ENCODE results near the gene HDAC9. TPM values are rescaled to one million over a fixed set of nuclear protein-coding genes. Genes with fewer than 3 reads are reported as not detected.

Gene HDAC9
- total RNA-seq, 3 donors from 2014 or later (not counting 1 experiment from before 2014, with no cell fraction given), result 19.1 to 41.1 (median 24.1) TPM

DNA sequence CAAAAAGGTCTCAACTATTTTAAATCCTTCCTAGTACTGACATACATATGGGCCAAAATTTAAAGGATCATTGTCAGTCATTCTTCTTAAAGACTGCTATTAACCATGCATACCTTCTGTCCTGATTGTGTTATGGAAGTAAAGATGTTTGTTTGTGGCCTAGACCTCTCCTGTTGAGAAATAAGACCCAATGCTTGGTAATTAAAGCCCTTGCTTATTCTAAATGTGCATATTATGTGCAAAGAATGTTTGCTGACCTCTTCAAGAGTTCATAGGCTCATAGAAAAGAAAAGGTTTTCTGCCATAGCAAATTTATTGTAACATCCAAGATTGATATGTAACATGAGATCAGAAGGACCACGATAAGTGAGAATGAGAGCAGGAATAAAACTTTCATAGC is 476.3 kb downstream of the HDAC9 start:
- WGBS (ENCODE audit: insufficient coverage), result no CpG with 5 or more reads among the region's 1 CpG

DNA sequence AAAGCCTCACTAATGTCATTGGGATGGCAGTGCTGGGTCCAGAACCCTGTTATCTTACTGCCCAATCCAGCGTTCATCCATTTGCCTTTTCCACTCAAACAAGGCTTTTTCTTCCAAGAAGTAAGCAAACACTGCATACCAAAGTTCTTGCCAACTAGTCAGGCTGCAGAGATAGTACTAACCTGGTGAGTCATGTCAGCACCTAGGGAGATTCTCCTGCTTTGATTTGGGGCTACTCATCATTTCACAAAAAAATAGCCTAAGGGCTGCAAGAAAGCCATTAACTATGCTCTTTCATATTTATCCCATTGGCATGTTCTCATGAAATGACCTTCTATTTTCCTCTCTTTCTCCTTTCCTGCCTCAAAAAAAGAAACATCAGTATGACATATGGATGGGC is 479.3 kb downstream of the HDAC9 start:
- TF ChIP-seq, protein P1, sequence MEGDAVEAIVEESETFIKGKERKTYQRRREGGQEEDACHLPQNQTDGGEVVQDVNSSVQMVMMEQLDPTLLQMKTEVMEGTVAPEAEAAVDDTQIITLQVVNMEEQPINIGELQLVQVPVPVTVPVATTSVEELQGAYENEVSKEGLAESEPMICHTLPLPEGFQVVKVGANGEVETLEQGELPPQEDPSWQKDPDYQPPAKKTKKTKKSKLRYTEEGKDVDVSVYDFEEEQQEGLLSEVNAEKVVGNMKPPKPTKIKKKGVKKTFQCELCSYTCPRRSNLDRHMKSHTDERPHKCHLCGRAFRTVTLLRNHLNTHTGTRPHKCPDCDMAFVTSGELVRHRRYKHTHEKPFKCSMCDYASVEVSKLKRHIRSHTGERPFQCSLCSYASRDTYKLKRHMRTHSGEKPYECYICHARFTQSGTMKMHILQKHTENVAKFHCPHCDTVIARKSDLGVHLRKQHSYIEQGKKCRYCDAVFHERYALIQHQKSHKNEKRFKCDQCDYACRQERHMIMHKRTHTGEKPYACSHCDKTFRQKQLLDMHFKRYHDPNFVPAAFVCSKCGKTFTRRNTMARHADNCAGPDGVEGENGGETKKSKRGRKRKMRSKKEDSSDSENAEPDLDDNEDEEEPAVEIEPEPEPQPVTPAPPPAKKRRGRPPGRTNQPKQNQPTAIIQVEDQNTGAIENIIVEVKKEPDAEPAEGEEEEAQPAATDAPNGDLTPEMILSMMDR (IDR thresholded peaks at IDR 0.05), result no peak
- no peak overlapping the region for H3K27ac ChIP-seq (ENCODE audit: low read length)
- no peaks in the 10 kb centered on the region for H3K9me3 ChIP-seq (ENCODE audit: control insufficient read depth, insufficient read depth, low read length)
- no peaks in the 10 kb centered on the region for H3K36me3 ChIP-seq (ENCODE audit: control insufficient read depth, insufficient read depth, low read length)
- H3K4me1 Mint-ChIP-seq, result no peaks in the 10 kb centered on the region
- H3K4me1 ChIP-seq (ENCODE audit: control insufficient read depth, insufficient read depth, low read length), result no peaks in the 10 kb centered on the region
- H3K4me3 ChIP-seq (ENCODE audit: low read length), result no peak overlapping the region
- DNase-seq (no peak), ATAC-seq (no peak)
- WGBS (ENCODE audit: insufficient coverage), result 100% methylated on average over 1 of the region's 1 CpG
- no peaks in the 10 kb centered on the region for H3K27me3 ChIP-seq (ENCODE audit: control insufficient read depth, insufficient read depth, low read length)
- no peak overlapping the region for H3K27ac Mint-ChIP-seq
- H3K9me3 Mint-ChIP-seq, result peaks cover 4 to 13% of the 10 kb centered on the region in 2 donors
- H3K36me3 Mint-ChIP-seq, result no peaks in the 10 kb centered on the region
- no peak overlapping the region for H3K4me3 Mint-ChIP-seq
- H3K27me3 Mint-ChIP-seq (ENCODE audit: low read depth in 2 of 2), result no peaks in the 10 kb centered on the region
- intact Hi-C loops (cut with micrococcal nuclease), result no loop called here

More for the DNA sequence above, 476.3 kb downstream of the HDAC9 start:
- DNase-seq (no peak), ATAC-seq (no peak)
- no peaks in the 10 kb centered on the region for H3K36me3 Mint-ChIP-seq
- H3K9me3 ChIP-seq (ENCODE audit: control insufficient read depth, insufficient read depth, low read length), result no peaks in the 10 kb centered on the region
- no peaks in the 10 kb centered on the region for H3K4me1 ChIP-seq (ENCODE audit: control insufficient read depth, insufficient read depth, low read length)
- no peak overlapping the region for H3K4me3 Mint-ChIP-seq
- no peak overlapping the region for H3K27ac Mint-ChIP-seq
- peaks cover 2 to 19% of the 10 kb centered on the region in 2 donors for H3K9me3 Mint-ChIP-seq
- H3K27me3 ChIP-seq (ENCODE audit: control insufficient read depth, insufficient read depth, low read length), result no peaks in the 10 kb centered on the region
- H3K27me3 Mint-ChIP-seq (ENCODE audit: low read depth in 2 of 2), result no peaks in the 10 kb centered on the region
- TF ChIP-seq, protein P1 (IDR thresholded peaks at IDR 0.05), result no peak
- H3K4me1 Mint-ChIP-seq, result no peaks in the 10 kb centered on the region
- H3K27ac ChIP-seq (ENCODE audit: low read length), result no peak overlapping the region
- intact Hi-C loops (cut with micrococcal nuclease), result no loop called here
- H3K36me3 ChIP-seq (ENCODE audit: control insufficient read depth, insufficient read depth, low read length), result no peaks in the 10 kb centered on the region
- H3K4me3 ChIP-seq (ENCODE audit: low read length), result no peak overlapping the region

DNA sequence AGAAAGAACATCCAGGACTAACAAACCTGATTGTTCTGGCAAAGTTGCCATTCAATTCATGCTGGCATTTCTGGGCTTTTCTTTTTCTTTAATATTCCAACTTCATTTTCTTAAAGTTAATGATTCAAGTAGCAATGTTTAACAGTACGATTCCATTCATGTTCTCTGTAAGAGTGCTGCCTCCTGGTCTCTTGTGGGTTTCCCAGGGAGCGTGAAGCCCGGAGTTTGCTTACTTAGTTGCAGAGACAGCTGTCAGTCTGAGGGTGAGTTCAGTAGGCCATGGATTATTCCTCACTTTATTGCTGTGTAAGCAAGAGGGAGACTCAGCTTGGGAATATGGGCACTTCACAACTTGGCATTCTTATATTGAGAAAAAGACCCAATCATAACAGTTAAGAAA is 479.7 kb downstream of the HDAC9 start:
- Mint-ChIP-seq H3K4me3 (no peak overlapping the region), H3K27ac (no peak overlapping the region), H3K4me1 (no peaks in the 10 kb centered on the region), H3K9me3 (peaks cover 4 to 13% of the 10 kb centered on the region in 2 donors), H3K36me3 (no peaks in the 10 kb centered on the region), H3K27me3 (ENCODE audit: low read depth in 2 of 2) (no peaks in the 10 kb centered on the region)
- DNase-seq (no peak), ATAC-seq (no peak)
- intact Hi-C loops (cut with micrococcal nuclease), result no loop called here
- Histone ChIP-seq H3K4me1 (ENCODE audit: control insufficient read depth, insufficient read depth, low read length) (no peaks in the 10 kb centered on the region), H3K27me3 (ENCODE audit: control insufficient read depth, insufficient read depth, low read length) (no peaks in the 10 kb centered on the region), H3K36me3 (ENCODE audit: control insufficient read depth, insufficient read depth, low read length) (no peaks in the 10 kb centered on the region), H3K4me3 (ENCODE audit: low read length) (no peak overlapping the region), H3K27ac (ENCODE audit: low read length) (no peak overlapping the region), H3K9me3 (ENCODE audit: control insufficient read depth, insufficient read depth, low read length) (no peaks in the 10 kb centered on the region)
- TF ChIP-seq, protein P1 (IDR thresholded peaks at IDR 0.05), result no peak
- WGBS (ENCODE audit: insufficient coverage), result 96% methylated on average over 3 of the region's 3 CpGs

DNA sequence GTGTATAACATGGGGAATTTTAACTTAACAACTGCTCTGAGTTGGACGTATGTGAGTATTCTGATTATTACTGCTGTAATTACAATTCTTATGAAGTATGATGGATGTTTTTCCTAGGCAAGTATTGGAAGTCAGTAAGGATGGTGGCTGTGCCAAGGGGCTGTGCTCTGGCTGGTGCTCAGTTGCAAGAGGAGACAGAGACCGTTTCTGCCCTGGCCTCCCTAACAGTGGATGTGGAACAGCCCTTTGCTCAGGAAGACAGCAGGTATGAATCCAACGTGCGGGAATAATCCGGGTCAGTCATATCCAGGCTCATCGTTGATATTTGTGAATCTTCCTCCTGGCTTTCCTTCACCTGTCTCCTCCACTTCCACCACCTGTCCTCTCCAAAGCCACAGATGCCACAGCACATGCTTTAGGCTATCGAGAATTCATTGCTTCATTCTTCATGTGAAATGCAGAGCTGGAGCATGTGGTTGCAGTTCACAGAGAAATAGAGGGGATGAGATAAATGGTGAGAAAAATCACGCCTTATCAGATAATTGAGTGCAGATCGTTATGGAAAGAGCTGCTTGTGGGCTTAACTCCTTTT is 480.2 kb downstream of the HDAC9 start:
- H3K27me3 Mint-ChIP-seq (ENCODE audit: low read depth in 2 of 2), result no peaks in the 10 kb centered on the region
- no peak overlapping the region for H3K27ac Mint-ChIP-seq
- TF ChIP-seq, protein P1 (IDR thresholded peaks at IDR 0.05), result no peak
- H3K4me3 Mint-ChIP-seq, result no peak overlapping the region
- no peaks in the 10 kb centered on the region for H3K36me3 Mint-ChIP-seq
- DNase-seq (no peak), ATAC-seq (no peak)
- no peaks in the 10 kb centered on the region for H3K4me1 Mint-ChIP-seq
- Histone ChIP-seq H3K4me3 (ENCODE audit: low read length) (no peak overlapping the region), H3K4me1 (ENCODE audit: control insufficient read depth, insufficient read depth, low read length) (no peaks in the 10 kb centered on the region), H3K27me3 (ENCODE audit: control insufficient read depth, insufficient read depth, low read length) (no peaks in the 10 kb centered on the region), H3K36me3 (ENCODE audit: control insufficient read depth, insufficient read depth, low read length) (no peaks in the 10 kb centered on the region), H3K27ac (ENCODE audit: low read length) (no peak overlapping the region), H3K9me3 (ENCODE audit: control insufficient read depth, insufficient read depth, low read length) (no peaks in the 10 kb centered on the region)
- H3K9me3 Mint-ChIP-seq, result peaks cover 7 to 16% of the 10 kb centered on the region in 2 donors
- intact Hi-C loops (cut with micrococcal nuclease), result no loop called here
- 89% methylated on average over 8 of the region's 9 CpGs for WGBS (ENCODE audit: insufficient coverage)

Measured in natural killer cell (primary cell).